ENCODE measurements around the gene KAT6B. TPM values are rescaled to one million over a fixed set of nuclear protein-coding genes. Genes with fewer than 3 reads are reported as not detected.
A peak's percentile ranks its signal among the peaks of the same experiment; 100 is the strongest.

The KAT6B gene
- total RNA-seq, 1 donor from 2014 or later: 59.2 TPM

- Histone ChIP-seq H3K27me3 (no peaks in the 10 kb centered on the region), H3K4me1 (peaks cover 61% of the 10 kb centered on the region), H3K27ac (peak overlapping the region; percentile 100), H3K36me3 (no peaks in the 10 kb centered on the region), H3K4me3 (peak overlapping the region; percentile 82 to 97), H3K9me3 (no peaks in the 10 kb centered on the region)
- DNase-seq (ENCODE audit: extremely low spot score in 2 of 2): no peak
- TF ChIP-seq POLR2AphosphoS5 (IDR thresholded peaks at IDR 0.05; ENCODE audit: insufficient read depth in 1 of 2, low read depth in 1 of 2) (no peak), POLR2A (IDR thresholded peaks at IDR 0.05) (no peak), CTCF (IDR thresholded peaks at IDR 0.05) (no peak)
- intact Hi-C loops (cut with DNase I): loop anchor here (10.0 kb wide), 2 partner anchors 97 to 397 kb away; no protein-coding TSS in a partner anchor
These were observed 1.3 kb downstream of the KAT6B start for GRCh38 chr10:74827694-74828093.

GRCh38 chr10:74828946-74829345 lies 2.5 kb downstream of the KAT6B start:
- intact Hi-C loops (cut with DNase I): loop anchor here (10.0 kb wide), 2 partner anchors 96 to 396 kb away; no protein-coding TSS in a partner anchor
- TF ChIP-seq POLR2AphosphoS5 (IDR thresholded peaks at IDR 0.05; ENCODE audit: insufficient read depth in 1 of 2, low read depth in 1 of 2): no peak
- no peak for TF ChIP-seq POLR2A (IDR thresholded peaks at IDR 0.05)
- no peak for TF ChIP-seq CTCF (IDR thresholded peaks at IDR 0.05)

GRCh38 chr10:74831518-74832120 lies 5.2 kb downstream of the KAT6B start:
- H3K4me3 ChIP-seq: no peak overlapping the region
- no peaks in the 10 kb centered on the region for H3K36me3 ChIP-seq
- peak overlapping the region; percentile 20 for H3K27ac ChIP-seq
- DNase-seq (ENCODE audit: extremely low spot score in 2 of 2): no peak
- intact Hi-C loops (cut with DNase I): no loop called here
- H3K4me1 ChIP-seq: peaks cover 64% of the 10 kb centered on the region
- no peaks in the 10 kb centered on the region for H3K9me3 ChIP-seq
- TF ChIP-seq POLR2AphosphoS5 (IDR thresholded peaks at IDR 0.05; ENCODE audit: insufficient read depth in 1 of 2, low read depth in 1 of 2) (no peak), POLR2A (IDR thresholded peaks at IDR 0.05) (no peak), CTCF (IDR thresholded peaks at IDR 0.05) (no peak)
- no peaks in the 10 kb centered on the region for H3K27me3 ChIP-seq

More at GRCh38 chr10:74828946-74829345, 2.5 kb downstream of the KAT6B start:
- peaks cover 61% of the 10 kb centered on the region for H3K4me1 ChIP-seq
- H3K9me3 ChIP-seq: no peaks in the 10 kb centered on the region
- no peak for DNase-seq (ENCODE audit: extremely low spot score in 2 of 2)
- H3K4me3 ChIP-seq: no peak overlapping the region
- no peaks in the 10 kb centered on the region for H3K36me3 ChIP-seq
- H3K27ac ChIP-seq: no peak overlapping the region
- no peaks in the 10 kb centered on the region for H3K27me3 ChIP-seq

GRCh38 chr10:74835963-74836362 lies 9.6 kb downstream of the KAT6B start:
- Histone ChIP-seq H3K27ac (no peak overlapping the region), H3K27me3 (no peaks in the 10 kb centered on the region), H3K4me3 (no peak overlapping the region), H3K4me1 (peaks cover 46% of the 10 kb centered on the region), H3K9me3 (no peaks in the 10 kb centered on the region), H3K36me3 (no peaks in the 10 kb centered on the region)
- DNase-seq (ENCODE audit: extremely low spot score in 2 of 2): no peak
- intact Hi-C loops (cut with DNase I): no loop called here
- TF ChIP-seq POLR2A (IDR thresholded peaks at IDR 0.05): no peak
- TF ChIP-seq POLR2AphosphoS5 (IDR thresholded peaks at IDR 0.05; ENCODE audit: insufficient read depth in 1 of 2, low read depth in 1 of 2): no peak
- TF ChIP-seq CTCF (IDR thresholded peaks at IDR 0.05): no peak

- Histone ChIP-seq H3K27ac (no peak overlapping the region), H3K27me3 (no peaks in the 10 kb centered on the region), H3K9me3 (no peaks in the 10 kb centered on the region), H3K4me3 (no peak overlapping the region), H3K36me3 (no peaks in the 10 kb centered on the region), H3K4me1 (peaks cover 46% of the 10 kb centered on the region)
- intact Hi-C loops (cut with DNase I): no loop called here
- no peak for DNase-seq (ENCODE audit: extremely low spot score in 2 of 2)
- TF ChIP-seq CTCF (IDR thresholded peaks at IDR 0.05) (no peak), POLR2A (IDR thresholded peaks at IDR 0.05) (no peak), POLR2AphosphoS5 (IDR thresholded peaks at IDR 0.05; ENCODE audit: insufficient read depth in 1 of 2, low read depth in 1 of 2) (no peak)
These were observed 10.5 kb downstream of the KAT6B start for GRCh38 chr10:74836877-74837276.

All from vagina (tissue), 2 donors.